ENCODE results near the gene BRWD1.

DNA sequence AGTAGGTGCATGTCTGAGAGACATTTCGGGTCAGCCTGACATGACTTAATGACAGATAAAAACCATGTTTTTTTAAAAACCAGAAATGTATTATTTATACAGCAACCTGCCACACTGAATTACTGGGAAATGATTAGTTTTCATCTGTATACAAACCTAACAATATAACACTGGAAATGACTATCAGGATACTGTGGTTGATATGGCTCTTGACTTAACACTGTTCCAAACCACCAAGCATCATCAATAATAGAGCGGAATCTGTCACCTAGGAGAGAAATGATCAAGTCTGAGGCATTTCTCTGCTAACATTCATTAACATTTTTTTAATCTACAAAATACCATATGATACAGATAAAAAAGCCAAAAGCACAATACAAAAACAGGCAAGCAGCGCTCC is 88.5 kb downstream of the BRWD1 start:
- TF ChIP-seq POLR2A (IDR thresholded peaks at IDR 0.05; ENCODE audit: low read depth, low read length) (no peak), TAF1 (IDR thresholded peaks at IDR 0.05; ENCODE audit: low read depth, low read length) (no peak), POLR2AphosphoS5 (IDR thresholded peaks at IDR 0.05; ENCODE audit: low read depth, low read length) (no peak), SPI1 (IDR thresholded peaks at IDR 0.05; ENCODE audit: low read depth, low read length) (no peak), PAX5 (IDR thresholded peaks at IDR 0.05; ENCODE audit: insufficient read depth, low read length, severe bottlenecking) (no peak), POU2F2 (IDR thresholded peaks at IDR 0.05; ENCODE audit: low read depth, low read length) (no peak)
